ENCODE results near the gene PLXNA3. TPM values are rescaled to one million over a fixed set of nuclear protein-coding genes. Genes with fewer than 3 reads are reported as not detected.

Gene PLXNA3
- polyA plus RNA-seq, 1 experiment = 20.5 TPM

GRCh38 chrX:154484255-154485149 is 26.4 kb downstream of the PLXNA3 start:
- POLR2A ChIA-PET = no interaction called here
- CTCF ChIA-PET = no interaction called here
- DNase-seq (ENCODE audit: low read depth, low spot score) = no peak

GRCh38 chrX:154485150-154486051 is 27.3 kb downstream of the PLXNA3 start:
- Histone ChIP-seq H3K27ac (ENCODE audit: low read depth, low read length) (no peak overlapping the region), H3K4me3 (ENCODE audit: low read depth, low read length) (peak overlapping the region; percentile 64), H3K9me3 (ENCODE audit: control insufficient read depth, insufficient read depth, low read length) (no peaks in the 10 kb centered on the region), H3K27me3 (ENCODE audit: control insufficient read depth, insufficient read depth, low read length) (no peaks in the 10 kb centered on the region)
- DNase-seq (ENCODE audit: low read depth, low spot score) = no peak
- CTCF ChIA-PET = no interaction called here
- POLR2A ChIA-PET = interaction anchor here (0.6 kb wide), 1 partner anchor 120 kb away, joined by 3 read pairs; no protein-coding TSS in a partner anchor
- TF ChIP-seq CTCF (IDR thresholded peaks at IDR 0.05; ENCODE audit: low read depth, low read length) = no peak

More at GRCh38 chrX:154484255-154485149, 26.4 kb downstream of the PLXNA3 start:
- Histone ChIP-seq H3K27ac (ENCODE audit: low read depth, low read length) (no peak overlapping the region), H3K4me3 (ENCODE audit: low read depth, low read length) (no peak overlapping the region), H3K9me3 (ENCODE audit: control insufficient read depth, insufficient read depth, low read length) (no peaks in the 10 kb centered on the region), H3K27me3 (ENCODE audit: control insufficient read depth, insufficient read depth, low read length) (no peaks in the 10 kb centered on the region)
- no peak for TF ChIP-seq CTCF (IDR thresholded peaks at IDR 0.05; ENCODE audit: low read depth, low read length)

GRCh38 chrX:154486052-154486395 is 27.9 kb downstream of the PLXNA3 start:
- CTCF ChIA-PET = interaction anchor here (0.6 kb wide), 1 partner anchor 19 kb away, joined by 4 read pairs; no protein-coding TSS in a partner anchor
- peak overlapping the region; percentile 64 for H3K4me3 ChIP-seq (ENCODE audit: low read depth, low read length)

GRCh38 chrX:154486396-154487207 is 28.5 kb downstream of the PLXNA3 start, which contains the start of gene UBL4A:
Gene UBL4A, minus strand, starts transcription at chrX:154486615. Its CDS starts 31 bp downstream, at chrX:154486584.
- no peak for TF ChIP-seq CTCF (IDR thresholded peaks at IDR 0.05; ENCODE audit: low read depth, low read length)
- no peak for DNase-seq (ENCODE audit: low read depth, low spot score)
- POLR2A ChIA-PET = interaction anchor here (1.1 kb wide), 1 partner anchor 28 kb away, joined by 4 read pairs; no protein-coding TSS in a partner anchor
- no peak within 1 kb of the TSS for H3K27ac ChIP-seq (ENCODE audit: low read depth, low read length)
- H3K27me3 ChIP-seq (ENCODE audit: control insufficient read depth, insufficient read depth, low read length) = no peaks in the 10 kb centered on the region
- peak within 1 kb of the TSS; percentile 64 for H3K4me3 ChIP-seq (ENCODE audit: low read depth, low read length)
- CTCF ChIA-PET = interaction anchor here (0.5 to 0.6 kb wide), 2 partner anchors 20 to 42 kb away, joined by 4 read pairs; no protein-coding TSS in a partner anchor
- no peaks in the 10 kb centered on the region for H3K9me3 ChIP-seq (ENCODE audit: control insufficient read depth, insufficient read depth, low read length)

More at GRCh38 chrX:154486052-154486395, 27.9 kb downstream of the PLXNA3 start:
- Histone ChIP-seq H3K9me3 (ENCODE audit: control insufficient read depth, insufficient read depth, low read length) (no peaks in the 10 kb centered on the region), H3K27me3 (ENCODE audit: control insufficient read depth, insufficient read depth, low read length) (no peaks in the 10 kb centered on the region), H3K27ac (ENCODE audit: low read depth, low read length) (no peak overlapping the region)
- TF ChIP-seq CTCF (IDR thresholded peaks at IDR 0.05; ENCODE audit: low read depth, low read length) = no peak
- POLR2A ChIA-PET = no interaction called here
- no peak for DNase-seq (ENCODE audit: low read depth, low spot score)
